A549 (cell line): ENCODE data around the gene RBM4B. TPM values are rescaled to one million over a fixed set of nuclear protein-coding genes. Genes with fewer than 3 reads are reported as not detected.

Experiments used
- ATAC-seq, 2 experiments: fragments of 200-7000 bp in 1 of 2; fragments of >200 bp in 1 of 2; cut with Nextera tagmentation in 1 of 2; cut with Tn5 transposase in 1 of 2; 3 replicates each; pipeline versions ENCODE4 v1.8.0 to v1.9.1; 2018 to 2020; ENCODE audit warnings: mild to moderate bottlenecking in 1 of 2, moderate library complexity in 1 of 2
- CTCF ChIA-PET: fragments of 300-600 bp; sonication (Branson Sonifier 250); formaldehyde crosslinking; extraction: SDS; loops from one replicate; lab custom pipeline; 2021; ENCODE audit warnings: antibody characterized with exemption, inconsistent platforms; lab: Yijun Ruan, JAX
- POLR2A ChIA-PET: fragments of 350-600 bp; formaldehyde crosslinking; extraction: SDS; loops from one replicate; lab custom pipeline; 2021; ENCODE audit warnings: antibody characterized with exemption, inconsistent platforms; lab: Yijun Ruan, JAX
- DNase-seq, 2 experiments: peaks; one replicate each; pipeline versions ENCODE4 v3.0.0 to v3.0.0-alpha.2; 2011 to 2016; ENCODE audit warnings: low read depth in 1 of 2, low spot score in 1 of 2
- FAIRE-seq: peaks from 2 replicates; lab custom pipeline; 2011; peaks lifted over from hg19 to GRCh38; lab: Jason Lieb, UNC
- H3K27ac ChIP-seq, 2 experiments: fragments of >200 bp; sonication (Bioruptor Twin); formaldehyde crosslinking; 3 replicates each; pipeline ENCODE4 v1.5.1; 2016 to 2017
- H3K4me1 ChIP-seq: fragments of >200 bp; sonication (Bioruptor Twin); formaldehyde crosslinking; 3 replicates; pipeline ENCODE4 v1.6.1; 2016
- H3K4me2 ChIP-seq: fragments of >200 bp; sonication (Bioruptor Twin); formaldehyde crosslinking; 3 replicates; pipeline ENCODE4 v1.6.1; 2016
- H3K4me3 ChIP-seq: fragments of >200 bp; sonication (Bioruptor Twin); formaldehyde crosslinking; 3 replicates; pipeline ENCODE4 v1.5.1; 2016
- H3K9me3 ChIP-seq: fragments of >200 bp; sonication (Bioruptor Twin); formaldehyde crosslinking; 3 replicates; pipeline ENCODE4 v1.6.1; 2016
- ATOH8 ChIP-seq: fragments of 250-450 bp; sonication (Bioruptor Pico); IDR thresholded peaks from 2 replicates; pipeline ENCODE4 v1.5.0; 2020; ENCODE audit warnings: low read depth, mild to moderate bottlenecking, moderate library complexity
- CBX2 ChIP-seq: fragments of 200-600 bp; sonication (generic); IDR thresholded peaks from 2 replicates; pipeline ENCODE4 v1.6.1; 2016; ENCODE audit warnings: low read depth, mild to moderate bottlenecking, borderline replicate concordance
- CEBPB ChIP-seq, 2 experiments: fragments of >200 bp in 1 of 2; sonication (Bioruptor Twin) in 1 of 2; formaldehyde crosslinking in 1 of 2; IDR thresholded peaks; 2 replicates each; pipeline ENCODE4 v1.6.1; 2012 to 2016
- CHD2 ChIP-seq: fragments of 150-350 bp; IDR thresholded peaks from 2 replicates; pipeline ENCODE4 v1.6.1; 2014; ENCODE audit warnings: low read length; ENCODE audit not compliant: partially characterized antibody
- CHD4 ChIP-seq: fragments of 200-600 bp; sonication (generic); IDR thresholded peaks from 2 replicates; pipeline ENCODE4 v1.6.1; 2016; ENCODE audit warnings: antibody characterized with exemption, mild to moderate bottlenecking, borderline replicate concordance
- EHF ChIP-seq: fragments of 250-450 bp; sonication (Bioruptor Pico); IDR thresholded peaks from 2 replicates; pipeline ENCODE4 v1.5.0; 2020; ENCODE audit warnings: mild to moderate bottlenecking
- EHMT2 ChIP-seq: fragments of 200-600 bp; sonication (generic); IDR thresholded peaks from 2 replicates; pipeline ENCODE4 v1.6.1; 2016; ENCODE audit warnings: antibody characterized with exemption, low read depth, mild to moderate bottlenecking, moderate library complexity
- HDAC2 ChIP-seq: fragments of 200-600 bp; sonication (generic); IDR thresholded peaks from 2 replicates; pipeline ENCODE4 v1.6.1; 2016
- KDM5A ChIP-seq: fragments of 200-600 bp; sonication (generic); IDR thresholded peaks from 2 replicates; pipeline ENCODE4 v1.6.1; 2016; ENCODE audit warnings: antibody characterized with exemption, mild to moderate bottlenecking
- POLR2A ChIP-seq: IDR thresholded peaks from 2 replicates; pipeline ENCODE4 v1.6.1; 2012; ENCODE audit warnings: mild to moderate bottlenecking, low read length
- SMC3 ChIP-seq: fragments of >200 bp; sonication (Bioruptor Twin); formaldehyde crosslinking; IDR thresholded peaks from 3 replicates; pipeline ENCODE4 v1.6.1; 2018; ENCODE audit warnings: inconsistent platforms
- SREBF2 ChIP-seq: fragments of 450-650 bp; IDR thresholded peaks from 2 replicates; pipeline ENCODE4 v1.6.1; 2014; ENCODE audit warnings: mild to moderate bottlenecking, moderate library complexity
- TP53 ChIP-seq: fragments of 250-450 bp; sonication (Bioruptor Pico); IDR thresholded peaks from 2 replicates; pipeline ENCODE4 v1.5.0; 2021; ENCODE audit warnings: mild to moderate bottlenecking, moderate library complexity
- USF2 ChIP-seq: fragments of 450-650 bp; IDR thresholded peaks from 2 replicates; pipeline ENCODE4 v1.6.1; 2014; ENCODE audit warnings: antibody characterized with exemption
- ZSCAN20 ChIP-seq: fragments of 250-450 bp; sonication (Bioruptor Pico); IDR thresholded peaks from 2 replicates; pipeline ENCODE4 v1.8.0; 2022; ENCODE audit warnings: mild to moderate bottlenecking, moderate library complexity
- WGBS: methylation state at CpG from one replicate; pipeline ENCODE4 v1.1.6; 2017; ENCODE audit errors: missing lambda C conversion rate; 5-methylcytosine and 5-hydroxymethylcytosine counted together
- polyA plus RNA-seq, 4 experiments: library from polyadenylated mRNA; depleted of rRNA in 3 of 4; stranded (reverse); fragments of >200 nt; fragmentation: RNase III in 1 of 4; extraction: RNeasy Plus Mini Kit Qiagen cat#74134 plus additional on column Dnase treatment in 1 of 4; gene quantifications; 2 replicates in 3 of 4; 3 replicates in 1 of 4; pipeline ENCODE4 v1.2.3, GENCODE V29; 2011 to 2017
- TF ChIP-seq, protein P1 (sequence below): fragments of 250-450 bp; sonication (Bioruptor Pico); IDR thresholded peaks from 2 replicates; pipeline ENCODE4 v1.5.0; 2021; ENCODE audit warnings: mild to moderate bottlenecking, moderate library complexity, borderline replicate concordance
- TF ChIP-seq, protein P2 (sequence below): fragments of >200 bp; sonication (Bioruptor Twin); formaldehyde crosslinking; IDR thresholded peaks from 3 replicates; pipeline ENCODE4 v1.6.1; 2016
- TF ChIP-seq, protein P3 (sequence below): IDR thresholded peaks from 2 replicates; pipeline ENCODE4 v1.6.1; 2012
- TF ChIP-seq, protein P4 (sequence below): fragments of 150-350 bp; IDR thresholded peaks from 2 replicates; pipeline ENCODE4 v1.6.1; 2014; ENCODE audit warnings: low read depth, mild to moderate bottlenecking, low read length
- TF ChIP-seq, protein P5 (sequence below): fragments of >200 bp; sonication (Bioruptor Twin); formaldehyde crosslinking; IDR thresholded peaks from 2 replicates; pipeline ENCODE4 v1.6.1; 2016

Gene RBM4B
- polyA plus RNA-seq, 2 of the 4 experiments (the other 2 are of a cell fraction) = 28.0 to 32.7 TPM

DNA sequence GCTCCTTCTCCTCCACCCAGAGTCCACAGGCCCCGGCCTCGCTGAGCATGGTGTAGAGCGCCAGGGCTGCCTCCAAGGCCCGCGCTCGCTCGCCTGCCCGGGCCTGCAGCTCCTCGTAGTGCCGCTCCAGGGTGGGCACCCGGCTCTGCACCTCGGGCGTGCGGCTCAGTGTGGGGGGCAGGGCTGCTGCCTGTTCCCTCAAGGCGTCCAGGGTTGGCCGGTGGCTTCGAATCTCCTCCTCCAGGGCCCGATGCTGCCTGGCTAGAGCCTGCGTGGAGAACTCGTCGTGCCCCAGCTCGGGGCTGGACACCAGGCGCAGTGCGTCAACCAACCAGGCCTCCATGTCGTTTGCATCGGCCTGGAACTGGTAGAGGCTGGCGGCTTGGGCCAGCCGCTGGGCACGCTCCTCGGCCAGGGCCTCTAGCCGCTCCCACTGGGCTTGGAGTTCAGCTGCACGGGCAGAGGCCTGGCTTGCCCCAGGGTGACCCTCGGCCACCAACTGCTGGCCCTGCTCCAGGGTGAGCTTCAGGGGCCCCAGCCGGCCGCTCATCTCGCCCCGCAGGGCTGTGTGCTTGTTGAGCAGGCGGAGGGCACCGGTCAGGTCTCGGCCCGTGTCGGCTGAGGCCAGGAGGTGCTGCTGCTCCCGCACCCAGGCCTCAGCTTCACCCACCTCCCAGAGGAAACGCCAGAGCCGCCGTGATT is 27.1 kb upstream of the RBM4B start:
- ChIA-PET POLR2A (no interaction called here), CTCF (interaction anchor here (0.7 to 2.4 kb wide), 6 partner anchors 9 to 129 kb away, joined by 3 to 9 read pairs (median 4); no protein-coding TSS in a partner anchor)
- FAIRE-seq (no peak), DNase-seq (no peak), ATAC-seq (peak; percentile 21; a peak in 3 of 6 replicates)
- WGBS = 95% methylated on average over 20 of the region's 46 CpGs
- Histone ChIP-seq H3K27ac (no peak overlapping the region), H3K4me2 (no peak overlapping the region), H3K4me3 (no peak overlapping the region), H3K9me3 (peaks cover 2% of the 10 kb centered on the region; the same call in 1 of the 3 replicates), H3K4me1 (no peaks in the 10 kb centered on the region)
- TF ChIP-seq TP53 (CRISPR knock-in tag) (no peak), POLR2A (no peak), SREBF2 (no peak), USF2 (no peak), CHD2 (no peak), HDAC2 (no peak), SMC3 (no peak), CEBPB (IDR thresholded peaks at IDR 0.05) (no peak), KDM5A (no peak), EHF (CRISPR knock-in tag) (no peak), CBX2 (no peak)
- TF ChIP-seq, protein P1, sequence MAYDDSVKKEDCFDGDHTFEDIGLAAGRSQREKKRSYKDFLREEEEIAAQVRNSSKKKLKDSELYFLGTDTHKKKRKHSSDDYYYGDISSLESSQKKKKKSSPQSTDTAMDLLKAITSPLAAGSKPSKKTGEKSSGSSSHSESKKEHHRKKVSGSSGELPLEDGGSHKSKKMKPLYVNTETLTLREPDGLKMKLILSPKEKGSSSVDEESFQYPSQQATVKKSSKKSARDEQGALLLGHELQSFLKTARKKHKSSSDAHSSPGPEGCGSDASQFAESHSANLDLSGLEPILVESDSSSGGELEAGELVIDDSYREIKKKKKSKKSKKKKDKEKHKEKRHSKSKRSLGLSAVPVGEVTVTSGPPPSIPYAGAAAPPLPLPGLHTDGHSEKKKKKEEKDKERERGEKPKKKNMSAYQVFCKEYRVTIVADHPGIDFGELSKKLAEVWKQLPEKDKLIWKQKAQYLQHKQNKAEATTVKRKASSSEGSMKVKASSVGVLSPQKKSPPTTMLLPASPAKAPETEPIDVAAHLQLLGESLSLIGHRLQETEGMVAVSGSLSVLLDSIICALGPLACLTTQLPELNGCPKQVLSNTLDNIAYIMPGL (CRISPR knock-in tag) = no peak
- TF ChIP-seq, protein P2, sequence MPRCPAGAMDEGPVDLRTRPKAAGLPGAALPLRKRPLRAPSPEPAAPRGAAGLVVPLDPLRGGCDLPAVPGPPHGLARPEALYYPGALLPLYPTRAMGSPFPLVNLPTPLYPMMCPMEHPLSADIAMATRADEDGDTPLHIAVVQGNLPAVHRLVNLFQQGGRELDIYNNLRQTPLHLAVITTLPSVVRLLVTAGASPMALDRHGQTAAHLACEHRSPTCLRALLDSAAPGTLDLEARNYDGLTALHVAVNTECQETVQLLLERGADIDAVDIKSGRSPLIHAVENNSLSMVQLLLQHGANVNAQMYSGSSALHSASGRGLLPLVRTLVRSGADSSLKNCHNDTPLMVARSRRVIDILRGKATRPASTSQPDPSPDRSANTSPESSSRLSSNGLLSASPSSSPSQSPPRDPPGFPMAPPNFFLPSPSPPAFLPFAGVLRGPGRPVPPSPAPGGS = no peak

DNA sequence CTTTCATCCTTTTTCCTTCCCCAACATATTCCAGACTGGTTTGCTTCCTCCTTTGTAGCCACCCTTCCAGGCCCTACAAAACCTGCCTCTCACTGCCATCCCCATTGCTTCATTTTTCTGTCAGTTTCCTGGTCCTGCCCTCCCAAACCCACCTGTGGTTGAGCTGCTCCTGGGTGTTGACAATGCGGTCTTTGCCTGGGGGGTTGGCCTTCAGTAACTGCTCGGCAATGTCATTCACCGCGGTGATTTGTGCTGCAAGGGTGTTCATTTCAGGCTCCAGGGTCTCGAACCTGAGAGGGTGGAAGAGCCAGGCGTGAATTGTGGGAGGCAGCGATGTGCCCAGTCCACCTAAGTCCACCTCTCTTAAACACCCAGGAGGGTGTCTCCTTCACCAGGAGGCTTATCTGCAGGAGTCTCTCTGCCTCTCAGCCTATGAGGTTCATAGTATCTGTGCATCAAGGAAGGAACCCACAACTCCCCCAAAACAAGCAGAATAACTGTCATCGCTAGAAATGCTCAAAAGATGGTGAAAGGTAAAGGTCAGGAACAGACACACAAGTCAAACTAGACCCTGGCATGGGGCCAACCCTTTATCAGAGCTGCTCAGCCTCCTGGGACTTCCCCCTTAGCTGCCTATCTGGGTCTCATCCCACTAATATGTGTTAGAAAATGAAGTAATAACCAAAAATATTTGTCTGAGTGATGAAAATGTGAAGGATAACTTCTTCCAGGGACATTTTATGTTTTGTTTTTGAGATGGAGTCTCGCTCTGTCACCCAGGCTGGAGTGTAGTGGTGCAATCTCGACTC is 23.9 kb upstream of the RBM4B start:
- Histone ChIP-seq H3K4me3 (no peak overlapping the region), H3K27ac (no peak overlapping the region), H3K4me1 (no peaks in the 10 kb centered on the region), H3K4me2 (no peak overlapping the region), H3K9me3 (peaks cover 5% of the 10 kb centered on the region; the same call in 1 of the 3 replicates)
- no peak for ATAC-seq
- no peak for FAIRE-seq
- ChIA-PET CTCF (interaction anchor here (0.6 to 1.7 kb wide), 5 partner anchors 11 to 318 kb away, joined by 3 to 4 read pairs (median 3); partner anchors contain the start of gene MRPL11), POLR2A (no interaction called here)
- DNase-seq = no peak
- WGBS = 94% methylated on average over 10 of the region's 10 CpGs
- TF ChIP-seq CBX2 = no peak
- TF ChIP-seq EHMT2 = no peak
- TF ChIP-seq TP53 (CRISPR knock-in tag) = no peak
- TF ChIP-seq, protein P3, sequence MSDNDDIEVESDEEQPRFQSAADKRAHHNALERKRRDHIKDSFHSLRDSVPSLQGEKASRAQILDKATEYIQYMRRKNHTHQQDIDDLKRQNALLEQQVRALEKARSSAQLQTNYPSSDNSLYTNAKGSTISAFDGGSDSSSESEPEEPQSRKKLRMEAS = no peak
- TF ChIP-seq, protein P2 = no peak
- TF ChIP-seq, protein P4, sequence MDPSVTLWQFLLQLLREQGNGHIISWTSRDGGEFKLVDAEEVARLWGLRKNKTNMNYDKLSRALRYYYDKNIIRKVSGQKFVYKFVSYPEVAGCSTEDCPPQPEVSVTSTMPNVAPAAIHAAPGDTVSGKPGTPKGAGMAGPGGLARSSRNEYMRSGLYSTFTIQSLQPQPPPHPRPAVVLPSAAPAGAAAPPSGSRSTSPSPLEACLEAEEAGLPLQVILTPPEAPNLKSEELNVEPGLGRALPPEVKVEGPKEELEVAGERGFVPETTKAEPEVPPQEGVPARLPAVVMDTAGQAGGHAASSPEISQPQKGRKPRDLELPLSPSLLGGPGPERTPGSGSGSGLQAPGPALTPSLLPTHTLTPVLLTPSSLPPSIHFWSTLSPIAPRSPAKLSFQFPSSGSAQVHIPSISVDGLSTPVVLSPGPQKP = no peak
- TF ChIP-seq ATOH8 (CRISPR knock-in tag) = no peak
- no peak for TF ChIP-seq ZSCAN20 (CRISPR knock-in tag)
- TF ChIP-seq, protein P5, sequence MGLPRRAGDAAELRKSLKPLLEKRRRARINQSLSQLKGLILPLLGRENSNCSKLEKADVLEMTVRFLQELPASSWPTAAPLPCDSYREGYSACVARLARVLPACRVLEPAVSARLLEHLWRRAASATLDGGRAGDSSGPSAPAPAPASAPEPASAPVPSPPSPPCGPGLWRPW = no peak
- TF ChIP-seq CHD4 = no peak
- TF ChIP-seq USF2 = no peak
